Mesendoderm (in vitro differentiated cells): ENCODE data around the gene CSNK1E.

Source experiments
- DNase-seq: peaks from one replicate; pipeline ENCODE4 v3.0.0; 2013
- H2AK5ac ChIP-seq: 2 replicates; pipeline ENCODE4 v1.6.1; 2013; ENCODE audit warnings: low read length, inconsistent platforms
- H2BK120ac ChIP-seq: 2 replicates; pipeline ENCODE4 v1.6.1; 2013; ENCODE audit warnings: low read depth, mild to moderate bottlenecking, low read length, moderate library complexity, mixed read lengths
- H2BK15ac ChIP-seq: replicated peaks from 2 replicates; pipeline ENCODE4 v1.6.1; 2013; ENCODE audit warnings: low read depth, mild to moderate bottlenecking, moderate library complexity
- H2BK5ac ChIP-seq: 2 replicates; pipeline ENCODE4 v1.6.1; 2013; ENCODE audit warnings: low read length, inconsistent platforms
- H3K18ac ChIP-seq: 2 replicates; pipeline ENCODE4 v1.6.1; 2013; ENCODE audit warnings: mild to moderate bottlenecking, low read length, mixed read lengths
- H3K23ac ChIP-seq: one replicate; pipeline ENCODE4 v1.6.1; 2013; ENCODE audit warnings: low read length
- H3K27ac ChIP-seq: 2 replicates; pipeline ENCODE4 v1.5.1; 2013; ENCODE audit warnings: low read depth, mild to moderate bottlenecking, inconsistent platforms, low read length, moderate library complexity
- H3K27me3 ChIP-seq: 2 replicates; pipeline ENCODE4 v1.6.1; 2013; ENCODE audit warnings: low read length, control low read depth, mild to moderate bottlenecking, inconsistent platforms; ENCODE audit not compliant: insufficient read depth, poor library complexity
- H3K36me3 ChIP-seq: 2 replicates; pipeline ENCODE4 v1.6.1; 2013; ENCODE audit warnings: low read length, inconsistent platforms; ENCODE audit not compliant: control insufficient read depth, insufficient read depth
- H3K4ac ChIP-seq: one replicate; pipeline ENCODE4 v1.6.1; 2013; ENCODE audit warnings: low read depth, mild to moderate bottlenecking, low read length, moderate library complexity
- H3K4me1 ChIP-seq: 2 replicates; pipeline ENCODE4 v1.6.1; 2013; ENCODE audit warnings: low read depth, low read length, inconsistent platforms; ENCODE audit not compliant: control insufficient read depth
- H3K4me2 ChIP-seq: 2 replicates; pipeline ENCODE4 v1.6.1; 2013; ENCODE audit warnings: low read length
- H3K4me3 ChIP-seq: 2 replicates; pipeline ENCODE4 v1.5.1; 2013; ENCODE audit warnings: mild to moderate bottlenecking, low read length
- H3K56ac ChIP-seq: one replicate; pipeline ENCODE4 v1.6.1; 2013; ENCODE audit warnings: low read length
- H3K79me1 ChIP-seq: 2 replicates; pipeline ENCODE4 v1.6.1; 2013; ENCODE audit warnings: low read length, inconsistent platforms
- H3K79me2 ChIP-seq: 2 replicates; pipeline ENCODE4 v1.6.1; 2013; ENCODE audit warnings: mild to moderate bottlenecking, low read length; ENCODE audit not compliant: control insufficient read depth, insufficient read depth
- H3K9ac ChIP-seq: 2 replicates; pipeline ENCODE4 v1.6.1; 2013; ENCODE audit warnings: low read length, inconsistent platforms
- H4K5ac ChIP-seq: one replicate; pipeline ENCODE4 v1.6.1; 2013; ENCODE audit warnings: low read length
- H4K8ac ChIP-seq: one replicate; pipeline ENCODE4 v1.6.1; 2013; ENCODE audit warnings: low read depth, mild to moderate bottlenecking, control low read depth, low read length, moderate library complexity
- WGBS: extraction: QIAGEN DNeasy Blood & Tissue Kit; methylation state at CpG from one replicate; pipeline ENCODE4 v1.1.7; 2013; ENCODE audit warnings: low lambda C conversion rate, missing lambda C conversion rate; ENCODE audit not compliant: insufficient coverage; ENCODE audit errors: extremely low coverage; 5-methylcytosine and 5-hydroxymethylcytosine counted together

The CSNK1E gene

GRCh38 chr22:38327396-38327795 lies 10.2 kb upstream of the CSNK1E start:
- no peak overlapping the region for H2BK5ac ChIP-seq
- H3K4me2 ChIP-seq, result no peak overlapping the region
- no peak overlapping the region for H4K5ac ChIP-seq
- no peak overlapping the region for H2AK5ac ChIP-seq
- H3K4me3 ChIP-seq, result no peak overlapping the region
- H3K27me3 ChIP-seq, result no peaks in the 10 kb centered on the region
- H3K27ac ChIP-seq, result no peak overlapping the region
- H3K23ac ChIP-seq, result no peak overlapping the region
- H2BK120ac ChIP-seq, result no peak overlapping the region
- no CpG with 5 or more reads among the region's 7 CpGs for WGBS
- no peaks in the 10 kb centered on the region for H3K4me1 ChIP-seq
- H3K36me3 ChIP-seq, result no peaks in the 10 kb centered on the region
- H3K79me2 ChIP-seq, result no peaks in the 10 kb centered on the region
- no peak overlapping the region for H4K8ac ChIP-seq
- H3K18ac ChIP-seq, result no peak overlapping the region
- no peak overlapping the region for H3K4ac ChIP-seq
- H3K56ac ChIP-seq, result no peak overlapping the region
- no peak overlapping the region for H2BK15ac ChIP-seq
- no peak overlapping the region for H3K9ac ChIP-seq
- no peak for DNase-seq
- H3K79me1 ChIP-seq, result no peaks in the 10 kb centered on the region

- no peak overlapping the region for H3K23ac ChIP-seq
- H2BK15ac ChIP-seq, result no peak overlapping the region
- H3K27ac ChIP-seq, result no peak overlapping the region
- no peak overlapping the region for H3K4me2 ChIP-seq
- no peak overlapping the region for H2AK5ac ChIP-seq
- H3K56ac ChIP-seq, result peak overlapping the region; percentile 15
- no peak overlapping the region for H3K4ac ChIP-seq
- no peaks in the 10 kb centered on the region for H3K36me3 ChIP-seq
- no peak overlapping the region for H3K4me3 ChIP-seq
- H2BK120ac ChIP-seq, result no peak overlapping the region
- H2BK5ac ChIP-seq, result no peak overlapping the region
- no peaks in the 10 kb centered on the region for H3K79me2 ChIP-seq
- H4K5ac ChIP-seq, result no peak overlapping the region
- DNase-seq, result no peak
- no CpG with 5 or more reads among the region's 6 CpGs for WGBS
- H3K27me3 ChIP-seq, result no peaks in the 10 kb centered on the region
- H4K8ac ChIP-seq, result no peak overlapping the region
- no peaks in the 10 kb centered on the region for H3K79me1 ChIP-seq
- no peaks in the 10 kb centered on the region for H3K4me1 ChIP-seq
- no peak overlapping the region for H3K9ac ChIP-seq
- H3K18ac ChIP-seq, result no peak overlapping the region
Observed at GRCh38 chr22:38325587-38325986, 8.4 kb upstream of the CSNK1E start.

- Histone ChIP-seq H3K18ac (no peak overlapping the region), H3K27ac (no peak overlapping the region), H3K79me1 (no peaks in the 10 kb centered on the region), H3K56ac (no peak overlapping the region), H3K36me3 (no peaks in the 10 kb centered on the region), H3K4ac (no peak overlapping the region), H3K4me3 (no peak overlapping the region), H3K4me1 (peaks cover 9% of the 10 kb centered on the region), H4K5ac (no peak overlapping the region), H2BK5ac (no peak overlapping the region), H3K27me3 (no peaks in the 10 kb centered on the region), H3K4me2 (no peak overlapping the region), H2BK15ac (no peak overlapping the region), H2BK120ac (no peak overlapping the region), H3K9ac (no peak overlapping the region), H2AK5ac (no peak overlapping the region), H3K79me2 (peaks cover 12% of the 10 kb centered on the region), H4K8ac (no peak overlapping the region), H3K23ac (no peak overlapping the region)
- no peak for DNase-seq
- no CpG with 5 or more reads among the region's 11 CpGs for WGBS
Observed at GRCh38 chr22:38320605-38321402, 3.6 kb upstream of the CSNK1E start.

GRCh38 chr22:38318792-38319773 lies 1.9 kb upstream of the CSNK1E start:
- no peak overlapping the region for H4K5ac ChIP-seq
- no peak overlapping the region for H2BK15ac ChIP-seq
- H3K27me3 ChIP-seq, result no peaks in the 10 kb centered on the region
- peaks cover 29% of the 10 kb centered on the region for H3K79me2 ChIP-seq
- H3K18ac ChIP-seq, result peak overlapping the region; percentile 54
- no peak overlapping the region for H3K4me2 ChIP-seq
- H3K27ac ChIP-seq, result peak overlapping the region; percentile 43
- DNase-seq, result peak; percentile 85
- peak overlapping the region; percentile 43 for H3K4ac ChIP-seq
- no peak overlapping the region for H2BK120ac ChIP-seq
- no peaks in the 10 kb centered on the region for H3K36me3 ChIP-seq
- peaks cover 13% of the 10 kb centered on the region for H3K4me1 ChIP-seq
- no peak overlapping the region for H3K23ac ChIP-seq
- H3K56ac ChIP-seq, result peak overlapping the region; percentile 79
- H3K79me1 ChIP-seq, result peaks cover 3% of the 10 kb centered on the region
- WGBS, result no CpG with 5 or more reads among the region's 14 CpGs
- peak overlapping the region; percentile 56 for H4K8ac ChIP-seq
- no peak overlapping the region for H2AK5ac ChIP-seq
- no peak overlapping the region for H2BK5ac ChIP-seq
- peak overlapping the region; percentile 26 for H3K9ac ChIP-seq
- H3K4me3 ChIP-seq, result no peak overlapping the region

- Histone ChIP-seq H3K23ac (no peak overlapping the region), H4K8ac (peak overlapping the region; percentile 56), H3K79me1 (peaks cover 7% of the 10 kb centered on the region), H2BK120ac (no peak overlapping the region), H3K18ac (no peak overlapping the region), H3K4me1 (peaks cover 13% of the 10 kb centered on the region), H2BK15ac (no peak overlapping the region), H3K27me3 (no peaks in the 10 kb centered on the region), H3K4ac (peak overlapping the region; percentile 20), H3K4me2 (peak overlapping the region; percentile 27), H3K56ac (peak overlapping the region; percentile 95), H3K4me3 (no peak overlapping the region), H2BK5ac (no peak overlapping the region), H3K27ac (peak overlapping the region; percentile 51), H2AK5ac (no peak overlapping the region), H3K36me3 (no peaks in the 10 kb centered on the region), H4K5ac (no peak overlapping the region), H3K9ac (peak overlapping the region; percentile 76), H3K79me2 (peaks cover 38% of the 10 kb centered on the region)
- no CpG with 5 or more reads among the region's 18 CpGs for WGBS
- DNase-seq, result peak; percentile 48
Observed at GRCh38 chr22:38317995-38318715, 922 bp upstream of the CSNK1E start.
